Breast epithelium (tissue), 3 donors: ENCODE results near the gene SLC30A7.

Experiments
- CTCF ChIP-seq, 3 donors: fragments of 450-650 bp; IDR thresholded peaks; one replicate each; pipeline ENCODE4 v1.5.1; 2016 to 2017; ENCODE audit warnings: antibody characterized with exemption in 3 of 3, mild to moderate bottlenecking in 3 of 3, moderate library complexity in 3 of 3
- POLR2AphosphoS5 ChIP-seq, 3 donors: sonication (generic); formaldehyde crosslinking; IDR thresholded peaks; one replicate each; pipeline ENCODE4 v1.6.1; 2017; ENCODE audit warnings: antibody characterized with exemption in 3 of 3

GRCh38 chr1:101022294-101022693 lies 126.4 kb downstream of the SLC30A7 start:
- TF ChIP-seq CTCF (IDR thresholded peaks at IDR 0.05): no peak
- no peak for TF ChIP-seq POLR2AphosphoS5 (IDR thresholded peaks at IDR 0.05)
